Measurements from ENCODE around the gene RITA1. TPM values are rescaled to one million over a fixed set of nuclear protein-coding genes. Genes with fewer than 3 reads are reported as not detected.

RITA1 gene
- total and polyA plus RNA-seq, 4 donors, result 9.1 to 19.7 (median 14.3) TPM

DNA sequence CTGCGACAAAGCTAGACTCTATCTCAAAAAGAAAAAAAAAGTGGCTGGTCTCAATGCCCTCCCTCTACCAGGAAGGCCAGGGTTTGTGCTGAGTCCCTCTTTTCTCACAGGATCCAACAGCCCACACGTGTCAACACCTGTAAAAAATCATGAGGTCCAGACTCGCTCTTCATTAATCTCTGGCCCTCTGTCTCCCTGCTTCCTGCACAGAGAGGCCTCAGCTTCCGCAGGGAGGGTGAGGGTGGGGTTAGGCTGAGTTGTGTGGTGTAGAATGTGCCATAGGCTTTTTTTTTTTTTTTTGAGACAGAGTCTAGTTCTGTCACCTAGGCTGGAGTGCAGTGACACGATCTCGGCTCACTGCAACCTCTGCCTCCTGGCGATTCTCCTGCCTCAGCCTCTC, 29.9 kb upstream of the RITA1 start:
- TF ChIP-seq, protein P1, sequence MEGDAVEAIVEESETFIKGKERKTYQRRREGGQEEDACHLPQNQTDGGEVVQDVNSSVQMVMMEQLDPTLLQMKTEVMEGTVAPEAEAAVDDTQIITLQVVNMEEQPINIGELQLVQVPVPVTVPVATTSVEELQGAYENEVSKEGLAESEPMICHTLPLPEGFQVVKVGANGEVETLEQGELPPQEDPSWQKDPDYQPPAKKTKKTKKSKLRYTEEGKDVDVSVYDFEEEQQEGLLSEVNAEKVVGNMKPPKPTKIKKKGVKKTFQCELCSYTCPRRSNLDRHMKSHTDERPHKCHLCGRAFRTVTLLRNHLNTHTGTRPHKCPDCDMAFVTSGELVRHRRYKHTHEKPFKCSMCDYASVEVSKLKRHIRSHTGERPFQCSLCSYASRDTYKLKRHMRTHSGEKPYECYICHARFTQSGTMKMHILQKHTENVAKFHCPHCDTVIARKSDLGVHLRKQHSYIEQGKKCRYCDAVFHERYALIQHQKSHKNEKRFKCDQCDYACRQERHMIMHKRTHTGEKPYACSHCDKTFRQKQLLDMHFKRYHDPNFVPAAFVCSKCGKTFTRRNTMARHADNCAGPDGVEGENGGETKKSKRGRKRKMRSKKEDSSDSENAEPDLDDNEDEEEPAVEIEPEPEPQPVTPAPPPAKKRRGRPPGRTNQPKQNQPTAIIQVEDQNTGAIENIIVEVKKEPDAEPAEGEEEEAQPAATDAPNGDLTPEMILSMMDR (IDR thresholded peaks at IDR 0.05; ENCODE audit: control extremely low read depth, extremely low read depth), result no peak
- Histone ChIP-seq H3K4me1 (ENCODE audit: control insufficient read depth in 5 of 5, insufficient read depth in 5 of 5, low read length in 5 of 5) (peaks cover 0 to 10% (median 0%) of the 10 kb centered on the region in 5 donors), H3K4me3 (no peak overlapping the region), H3K9me3 (ENCODE audit: control insufficient read depth in 4 of 4, insufficient read depth in 3 of 4, low read length in 3 of 4) (peaks cover 0 to 6% (median 0%) of the 10 kb centered on the region in 4 donors), H3K27me3 (ENCODE audit: control insufficient read depth in 3 of 3, insufficient read depth in 3 of 3, low read length in 2 of 3) (peaks cover 0 to 38% (median 31%) of the 10 kb centered on the region in 3 donors), H3K36me3 (ENCODE audit: control insufficient read depth in 4 of 4, insufficient read depth in 4 of 4, low read length in 4 of 4) (peaks cover 17 to 34% (median 18%) of the 10 kb centered on the region in 4 donors), H3K9ac (ENCODE audit: insufficient read depth in 1 of 2, low read length in 2 of 2) (no peak overlapping the region), H3K27ac (ENCODE audit: low read depth in 1 of 2, low read length in 1 of 2) (no peak overlapping the region)
- ATAC-seq (ENCODE audit: insufficient read depth, low FRiP score) (no peak), DNase-seq (no peak)
- WGBS, 2 donors, result 25 to 43% methylated on average over 7 of the region's 7 CpGs

DNA sequence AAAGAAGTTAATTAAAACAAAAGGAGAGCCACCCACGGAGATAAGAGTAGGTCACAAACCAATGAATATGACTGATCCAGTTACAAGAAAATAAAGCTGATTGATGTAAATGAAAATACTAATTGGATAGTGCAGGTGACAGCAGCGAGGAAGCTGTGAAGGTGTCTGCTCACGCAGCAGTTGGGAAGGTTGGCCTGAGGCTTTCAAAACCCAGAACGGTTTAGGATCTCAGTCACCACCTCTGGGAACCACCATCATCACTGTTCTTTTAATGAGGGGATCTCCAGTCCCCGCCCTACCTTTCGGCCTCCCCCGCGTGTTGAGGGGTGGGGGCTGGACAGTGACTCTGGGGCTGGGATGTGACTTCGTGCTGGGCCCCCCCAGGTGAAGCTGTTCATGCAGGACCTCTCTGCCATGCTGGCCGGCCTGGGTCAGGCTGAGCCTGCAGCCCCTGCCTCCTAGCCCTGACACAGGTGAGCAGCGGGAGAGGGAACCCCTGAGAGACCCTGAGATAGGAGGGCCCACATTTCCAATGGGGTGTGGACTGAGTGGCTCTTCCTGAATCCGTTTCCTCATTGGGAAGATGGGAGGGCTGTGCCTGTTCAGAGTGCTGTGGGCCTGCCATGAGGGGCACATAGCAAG, 28.2 kb upstream of the RITA1 start:
- Histone ChIP-seq H3K36me3 (ENCODE audit: control insufficient read depth in 4 of 4, insufficient read depth in 4 of 4, low read length in 4 of 4) (peaks cover 24 to 48% (median 27%) of the 10 kb centered on the region in 4 donors), H3K9me3 (ENCODE audit: control insufficient read depth in 4 of 4, insufficient read depth in 3 of 4, low read length in 3 of 4) (peaks cover 0 to 8% (median 0%) of the 10 kb centered on the region in 4 donors), H3K27ac (ENCODE audit: low read depth in 1 of 2, low read length in 1 of 2) (no peak overlapping the region), H3K9ac (ENCODE audit: insufficient read depth in 1 of 2, low read length in 2 of 2) (no peak overlapping the region), H3K27me3 (ENCODE audit: control insufficient read depth in 3 of 3, insufficient read depth in 3 of 3, low read length in 2 of 3) (peaks cover 0 to 29% (median 22%) of the 10 kb centered on the region in 3 donors), H3K4me3 (no peak overlapping the region), H3K4me1 (ENCODE audit: control insufficient read depth in 5 of 5, insufficient read depth in 5 of 5, low read length in 5 of 5) (peaks cover 0 to 9% (median 0%) of the 10 kb centered on the region in 5 donors)
- WGBS, 2 donors, result 90 to 94% methylated on average over 12 of the region's 12 CpGs
- TF ChIP-seq, protein P1 (IDR thresholded peaks at IDR 0.05; ENCODE audit: control extremely low read depth, extremely low read depth), result no peak
- ATAC-seq (ENCODE audit: insufficient read depth, low FRiP score) (no peak), DNase-seq (no peak)

DNA sequence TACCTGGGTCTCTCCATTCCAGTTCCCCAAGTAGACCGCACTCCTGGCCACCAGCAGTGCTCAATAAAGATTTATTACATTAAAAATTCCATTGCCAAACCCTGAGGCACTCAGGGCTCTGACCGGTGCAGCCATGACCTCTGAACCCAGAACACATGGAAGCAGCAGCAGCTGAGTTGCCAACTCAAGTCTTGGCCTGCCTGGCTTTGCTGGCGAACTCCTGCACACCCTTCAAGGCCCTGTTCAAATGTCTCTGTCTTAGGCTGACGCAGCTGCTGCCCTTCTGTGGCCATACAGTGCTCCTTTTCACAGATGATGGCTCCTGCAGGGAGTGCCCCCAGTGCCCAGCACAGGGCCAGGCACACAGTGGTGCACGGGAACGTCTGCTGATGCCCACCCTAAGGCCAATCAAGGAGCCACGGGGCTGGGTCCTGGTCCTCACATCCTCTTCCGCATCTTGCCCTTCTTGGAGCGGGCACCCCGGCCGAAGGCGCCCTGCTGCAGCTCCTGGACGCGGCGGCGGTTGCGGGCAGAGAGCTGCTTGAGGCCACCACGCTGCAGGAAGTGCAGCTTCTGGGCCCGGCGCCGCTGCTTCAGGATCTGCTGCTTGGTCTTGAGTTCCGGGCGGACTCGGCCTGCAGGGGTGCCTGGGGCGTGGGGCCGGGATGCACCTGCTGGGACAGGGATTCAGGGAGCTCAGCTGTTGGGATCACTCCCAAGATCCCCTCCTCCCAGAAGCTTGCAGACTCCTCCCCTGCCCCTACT, 26.9 kb upstream of the RITA1 start:
- 96% methylated on average over 26 of the region's 26 CpGs for WGBS, 2 donors
- Histone ChIP-seq H3K9me3 (ENCODE audit: control insufficient read depth in 4 of 4, insufficient read depth in 3 of 4, low read length in 3 of 4) (peaks cover 0 to 10% (median 0%) of the 10 kb centered on the region in 4 donors), H3K27me3 (ENCODE audit: control insufficient read depth in 3 of 3, insufficient read depth in 3 of 3, low read length in 2 of 3) (peaks cover 0 to 21% (median 14%) of the 10 kb centered on the region in 3 donors), H3K9ac (ENCODE audit: insufficient read depth in 1 of 2, low read length in 2 of 2) (no peak overlapping the region), H3K36me3 (ENCODE audit: control insufficient read depth in 4 of 4, insufficient read depth in 4 of 4, low read length in 4 of 4) (peaks cover 25 to 61% (median 31%) of the 10 kb centered on the region in 4 donors), H3K4me3 (no peak overlapping the region), H3K4me1 (ENCODE audit: control insufficient read depth in 5 of 5, insufficient read depth in 5 of 5, low read length in 5 of 5) (peaks cover 0 to 2% (median 0%) of the 10 kb centered on the region in 5 donors), H3K27ac (ENCODE audit: low read depth in 1 of 2, low read length in 1 of 2) (no peak overlapping the region)
- TF ChIP-seq, protein P1 (IDR thresholded peaks at IDR 0.05; ENCODE audit: control extremely low read depth, extremely low read depth), result no peak
- DNase-seq, result no peak
- ATAC-seq (ENCODE audit: insufficient read depth, low FRiP score), result no peak
